ENCODE results near the gene EFCAB8.

The EFCAB8 gene

GRCh38 chr20:32968478-32969241 is 109.9 kb downstream of the EFCAB8 start:
- TF ChIP-seq, protein P1, sequence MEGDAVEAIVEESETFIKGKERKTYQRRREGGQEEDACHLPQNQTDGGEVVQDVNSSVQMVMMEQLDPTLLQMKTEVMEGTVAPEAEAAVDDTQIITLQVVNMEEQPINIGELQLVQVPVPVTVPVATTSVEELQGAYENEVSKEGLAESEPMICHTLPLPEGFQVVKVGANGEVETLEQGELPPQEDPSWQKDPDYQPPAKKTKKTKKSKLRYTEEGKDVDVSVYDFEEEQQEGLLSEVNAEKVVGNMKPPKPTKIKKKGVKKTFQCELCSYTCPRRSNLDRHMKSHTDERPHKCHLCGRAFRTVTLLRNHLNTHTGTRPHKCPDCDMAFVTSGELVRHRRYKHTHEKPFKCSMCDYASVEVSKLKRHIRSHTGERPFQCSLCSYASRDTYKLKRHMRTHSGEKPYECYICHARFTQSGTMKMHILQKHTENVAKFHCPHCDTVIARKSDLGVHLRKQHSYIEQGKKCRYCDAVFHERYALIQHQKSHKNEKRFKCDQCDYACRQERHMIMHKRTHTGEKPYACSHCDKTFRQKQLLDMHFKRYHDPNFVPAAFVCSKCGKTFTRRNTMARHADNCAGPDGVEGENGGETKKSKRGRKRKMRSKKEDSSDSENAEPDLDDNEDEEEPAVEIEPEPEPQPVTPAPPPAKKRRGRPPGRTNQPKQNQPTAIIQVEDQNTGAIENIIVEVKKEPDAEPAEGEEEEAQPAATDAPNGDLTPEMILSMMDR (IDR thresholded peaks at IDR 0.05; ENCODE audit: insufficient read depth, low read depth, low read length, missing control alignments) = no peak
- no peak for DNase-seq (ENCODE audit: low read depth)

GRCh38 chr20:32969356-32970114 is 110.8 kb downstream of the EFCAB8 start:
- DNase-seq (ENCODE audit: low read depth) = no peak
- H3K4me3 ChIP-seq (ENCODE audit: low read length) = no peak overlapping the region
- TF ChIP-seq, protein P1 (IDR thresholded peaks at IDR 0.05; ENCODE audit: insufficient read depth, low read depth, low read length, missing control alignments) = no peak

More at GRCh38 chr20:32968478-32969241, 109.9 kb downstream of the EFCAB8 start:
- H3K4me3 ChIP-seq (ENCODE audit: low read length) = no peak overlapping the region

- TF ChIP-seq, protein P1 (IDR thresholded peaks at IDR 0.05; ENCODE audit: insufficient read depth, low read depth, low read length, missing control alignments) = no peak
- H3K4me3 ChIP-seq (ENCODE audit: low read length) = no peak overlapping the region
- DNase-seq (ENCODE audit: low read depth) = no peak
Observed at GRCh38 chr20:32970115-32970972, 111.6 kb downstream of the EFCAB8 start.

DNA sequence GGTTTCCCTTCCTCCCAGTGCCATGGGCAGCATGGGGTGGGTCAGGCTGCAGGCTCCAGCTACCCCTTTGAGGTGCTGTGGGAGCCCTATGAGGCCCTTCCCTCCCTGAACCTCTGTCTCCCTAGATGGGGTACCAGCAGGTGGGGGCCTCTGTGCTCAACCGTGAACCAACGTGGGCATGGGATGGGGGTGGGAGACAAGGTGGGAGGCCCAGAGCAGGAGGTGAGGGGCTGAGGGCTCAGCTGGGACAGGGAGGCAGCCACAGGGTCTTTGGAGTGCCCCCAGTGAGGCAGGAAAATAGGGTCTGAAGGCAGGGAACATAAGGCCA is 112.2 kb downstream of the EFCAB8 start:
- no peak for DNase-seq (ENCODE audit: low read depth)
- TF ChIP-seq, protein P1 (IDR thresholded peaks at IDR 0.05; ENCODE audit: insufficient read depth, low read depth, low read length, missing control alignments) = no peak
- H3K4me3 ChIP-seq (ENCODE audit: low read length) = no peak overlapping the region

- TF ChIP-seq, protein P1 (IDR thresholded peaks at IDR 0.05; ENCODE audit: insufficient read depth, low read depth, low read length, missing control alignments) = no peak
- DNase-seq (ENCODE audit: low read depth) = no peak
- H3K4me3 ChIP-seq (ENCODE audit: low read length) = no peak overlapping the region
Observed at GRCh38 chr20:32971703-32972161, 113.0 kb downstream of the EFCAB8 start.

DNA sequence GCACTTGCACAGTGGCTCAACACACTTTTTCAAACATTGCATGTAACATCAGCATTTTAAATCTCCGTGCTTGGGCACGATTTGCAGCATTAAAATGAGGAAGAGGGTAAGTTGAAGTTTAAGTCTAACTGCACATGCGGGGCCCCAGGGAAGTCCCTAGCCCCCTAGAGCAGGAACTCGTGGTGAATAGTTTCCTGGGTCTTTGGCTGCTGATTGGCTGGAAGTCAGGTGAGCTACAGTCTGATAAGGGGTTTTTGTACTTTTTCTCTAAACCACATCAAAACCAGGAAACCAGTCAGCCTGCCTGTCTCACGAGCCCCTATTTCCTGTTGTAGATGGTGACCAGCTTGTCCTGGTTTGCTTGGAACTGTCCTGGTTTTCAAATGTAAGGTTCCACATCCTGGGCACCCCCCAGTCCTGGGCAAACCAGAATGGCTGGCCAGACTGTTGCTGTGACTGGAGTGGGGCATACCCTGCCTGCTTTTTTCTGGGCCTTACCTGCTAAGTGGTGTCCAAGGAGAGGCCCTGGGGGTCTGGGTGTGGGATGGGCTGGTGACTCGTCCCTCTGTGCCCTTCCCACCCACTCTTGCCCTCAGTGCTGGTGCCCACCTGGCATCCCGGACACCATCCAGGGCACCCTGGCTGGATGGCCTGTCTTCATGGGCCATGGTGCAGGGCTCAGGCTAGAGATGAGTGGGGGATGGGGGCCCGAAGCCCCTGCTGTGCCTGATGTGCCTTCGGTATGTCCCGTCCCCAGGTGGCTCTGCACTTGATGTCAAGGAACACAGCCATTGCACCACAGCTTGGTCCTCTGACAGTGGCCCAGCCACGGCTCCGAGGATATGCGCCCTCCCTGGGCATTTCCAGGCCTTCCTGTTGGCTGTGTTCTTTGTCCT is 113.7 kb downstream of the EFCAB8 start:
- DNase-seq (ENCODE audit: low read depth) = no peak
- H3K4me3 ChIP-seq (ENCODE audit: low read length) = no peak overlapping the region
- TF ChIP-seq, protein P1 (IDR thresholded peaks at IDR 0.05; ENCODE audit: insufficient read depth, low read depth, low read length, missing control alignments) = no peak
